GM21576 (cell line): ENCODE measurements around the gene ALPI.

Experiments used
- ATAC-seq: cut with Tn5 transposase; IDR thresholded peaks from one replicate; pipeline ENCODE4 v1.9.1; 2021; ENCODE audit warnings: mild to moderate bottlenecking, moderate library complexity; ENCODE audit not compliant: unreplicated experiment

Gene ALPI

GRCh38 chr2:232459419-232460035 is 3.6 kb downstream of the ALPI start:
- no peak for ATAC-seq

GRCh38 chr2:232460171-232460570 is 4.2 kb downstream of the ALPI start:
- no peak for ATAC-seq

- no peak for ATAC-seq
Measured at GRCh38 chr2:232463701-232464543, 8.0 kb downstream of the ALPI start.

GRCh38 chr2:232464544-232464885 is 8.6 kb downstream of the ALPI start:
- no peak for ATAC-seq

GRCh38 chr2:232465061-232465460 is 9.1 kb downstream of the ALPI start:
- no peak for ATAC-seq

- no peak for ATAC-seq
Measured at GRCh38 chr2:232466221-232466620, 10.3 kb downstream of the ALPI start.

GRCh38 chr2:232473467-232473890 is 17.5 kb downstream of the ALPI start:
- ATAC-seq, result no peak

- ATAC-seq, result no peak
Measured at GRCh38 chr2:232476045-232476444, 20.1 kb downstream of the ALPI start.

GRCh38 chr2:232476791-232477190 is 20.8 kb downstream of the ALPI start:
- no peak for ATAC-seq

- no peak for ATAC-seq
Measured at GRCh38 chr2:232477751-232478510, 22.0 kb downstream of the ALPI start.

- no peak for ATAC-seq
Measured at GRCh38 chr2:232478571-232479340, 22.8 kb downstream of the ALPI start.

GRCh38 chr2:232479341-232480200 is 23.6 kb downstream of the ALPI start:
- ATAC-seq, result no peak

GRCh38 chr2:232480201-232481190 is 24.5 kb downstream of the ALPI start:
- ATAC-seq, result no peak

GRCh38 chr2:232481322-232482140 is 25.6 kb downstream of the ALPI start:
- no peak for ATAC-seq

GRCh38 chr2:232482301-232483238 is 26.6 kb downstream of the ALPI start:
- no peak for ATAC-seq

- ATAC-seq, result no peak
Measured at GRCh38 chr2:232483311-232483922, 27.5 kb downstream of the ALPI start.
